Stimulated activated CD8-positive, alpha-beta memory T cell treated with anti-CD3 and anti-CD28 coated beads, Interleukin-15, amount 100 ng/mL, for 4 hours (primary cell): ENCODE measurements around the gene UBE2L3.
"Not testable (repeated sequence)": the region's sequence is repeated elsewhere in the genome, so short reads cannot be mapped to it uniquely, and the experiment has no call there.

Experiments used
- DNase-seq, 2 donors: peaks; one replicate each; pipeline ENCODE4 v3.0.0-alpha.2; 2020; ENCODE audit warnings: low read depth in 2 of 2

Gene UBE2L3

DNA sequence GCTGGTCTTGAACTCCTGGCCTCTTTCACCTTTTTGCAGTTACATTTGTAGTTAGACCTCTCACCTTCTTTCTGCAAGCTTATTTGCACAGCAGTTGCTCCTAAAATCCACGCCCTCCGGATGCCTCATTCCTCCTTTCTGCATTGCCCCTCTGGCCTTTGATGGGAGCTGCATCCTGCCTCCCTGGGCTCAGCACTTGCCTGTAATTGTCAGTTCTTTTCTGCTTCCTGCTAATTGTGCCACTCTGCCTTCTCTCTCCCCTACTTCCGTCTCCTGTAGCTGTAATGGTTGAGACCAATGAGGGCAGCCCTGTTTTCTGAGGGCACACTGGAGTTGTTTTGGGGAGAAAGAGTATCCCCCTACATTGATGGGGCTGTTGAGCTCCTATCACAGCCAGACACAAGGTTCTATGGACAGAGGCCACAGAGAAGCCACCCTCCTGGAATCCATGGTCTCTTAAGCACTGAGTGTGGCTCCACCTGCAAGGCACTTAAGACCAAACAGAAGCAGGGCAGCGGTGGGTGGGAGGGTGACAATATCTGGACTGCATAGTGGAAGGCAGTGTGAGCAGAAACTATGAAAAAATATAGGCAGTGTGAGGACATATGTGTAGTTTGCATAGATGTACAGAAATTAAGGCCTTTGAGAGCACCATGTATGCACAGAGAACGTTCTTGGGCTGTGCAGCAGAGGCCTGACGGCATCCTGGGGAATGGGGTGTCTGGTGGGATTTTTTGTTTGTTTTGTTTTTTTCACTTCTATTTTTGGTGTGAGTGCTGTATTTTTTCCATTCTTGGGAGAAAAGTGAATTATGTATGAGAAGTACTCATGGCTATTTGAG is 31.8 kb downstream of the UBE2L3 start:
- DNase-seq: no peak

DNA sequence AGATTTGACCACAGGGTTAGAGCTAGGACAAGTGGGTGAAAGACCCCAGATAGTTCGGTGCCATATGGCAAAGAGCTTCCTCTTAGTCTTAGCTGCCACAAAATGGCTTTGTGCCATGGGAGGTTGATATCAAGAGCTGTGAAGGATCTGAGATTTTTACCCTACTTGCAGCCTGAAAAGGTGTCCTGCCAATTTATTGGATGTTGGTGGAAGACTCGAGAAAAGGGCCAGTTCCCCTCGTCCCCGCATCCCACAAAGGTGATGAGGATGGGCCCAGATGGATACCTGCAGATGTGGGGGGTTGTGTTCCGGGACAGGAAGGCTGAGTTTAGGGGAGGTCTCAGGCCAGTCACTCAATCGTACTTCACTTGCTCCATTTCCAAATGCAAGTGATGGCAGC is 35.1 kb downstream of the UBE2L3 start:
- no peak for DNase-seq

DNA sequence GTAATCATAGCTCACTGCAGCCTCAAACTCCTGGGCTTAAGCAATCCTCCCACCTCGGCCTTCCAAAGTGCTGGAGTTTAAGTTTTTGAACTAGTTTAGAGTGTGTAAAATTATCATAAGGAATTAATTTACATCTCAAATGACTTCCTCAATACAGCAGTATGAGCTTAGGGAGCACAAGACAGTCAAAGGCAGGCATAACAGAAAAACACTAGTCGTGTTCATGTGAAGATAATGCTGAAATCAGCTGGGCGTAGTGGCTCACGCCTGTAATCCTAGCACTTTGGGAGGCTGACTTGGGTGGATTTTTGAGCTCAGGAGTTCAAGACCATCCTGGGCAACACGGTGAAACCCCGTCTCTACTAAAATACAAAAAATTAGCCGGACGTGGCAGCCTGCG is 36.5 kb downstream of the UBE2L3 start:
- DNase-seq: no peak

DNA sequence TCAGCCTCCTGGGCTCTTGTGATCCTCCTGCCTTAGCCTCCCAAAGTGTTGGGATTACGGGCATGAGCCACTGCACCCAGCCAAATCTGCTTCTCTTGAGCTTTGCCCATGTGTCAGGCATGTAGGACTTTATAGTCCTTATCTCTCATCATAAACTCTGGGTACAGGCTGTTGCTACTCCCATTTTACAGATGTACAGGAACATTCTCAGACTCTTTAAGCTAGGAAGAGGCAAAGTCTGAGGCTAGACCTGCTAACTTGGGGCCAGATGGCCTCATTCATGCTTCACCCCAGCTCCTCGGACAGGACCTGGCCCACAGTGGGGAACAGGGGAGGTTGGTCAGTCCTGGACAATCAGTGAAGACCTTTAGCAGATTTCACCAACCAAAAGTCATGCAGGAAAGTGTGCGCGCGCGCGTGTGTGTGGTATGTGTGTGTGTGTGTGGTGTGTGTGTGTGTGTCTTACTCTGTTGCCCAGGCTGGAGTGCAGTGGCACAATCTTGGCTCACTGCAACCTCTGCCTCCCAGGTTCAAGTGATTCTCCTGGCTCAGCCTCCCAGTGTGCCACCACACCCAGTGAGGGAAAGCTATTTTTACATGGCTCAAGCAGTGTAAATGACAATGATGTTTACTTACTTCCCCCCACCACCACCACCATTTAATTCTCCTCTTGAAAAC is 38.5 kb downstream of the UBE2L3 start:
- DNase-seq: no peak

DNA sequence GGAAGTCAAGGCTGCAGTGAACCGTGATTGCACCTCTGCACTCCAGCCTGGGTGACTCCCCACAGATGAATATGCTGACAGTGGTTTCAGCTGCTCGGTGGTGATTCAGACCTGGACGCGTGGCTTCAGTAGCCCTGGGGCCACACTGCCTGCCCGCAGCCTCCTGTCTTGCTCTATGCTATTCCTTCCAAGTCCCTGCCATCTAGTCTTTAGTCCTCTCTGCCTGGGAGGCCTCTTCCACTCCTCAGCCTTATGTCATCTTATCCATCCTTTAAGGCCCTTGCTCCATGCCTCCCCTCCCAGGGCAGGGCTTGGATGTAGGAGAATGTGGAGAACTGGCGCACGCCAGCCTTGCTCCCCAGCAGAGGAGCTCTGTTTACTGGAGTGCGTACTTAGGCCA is 39.3 kb downstream of the UBE2L3 start:
- no peak for DNase-seq

DNA sequence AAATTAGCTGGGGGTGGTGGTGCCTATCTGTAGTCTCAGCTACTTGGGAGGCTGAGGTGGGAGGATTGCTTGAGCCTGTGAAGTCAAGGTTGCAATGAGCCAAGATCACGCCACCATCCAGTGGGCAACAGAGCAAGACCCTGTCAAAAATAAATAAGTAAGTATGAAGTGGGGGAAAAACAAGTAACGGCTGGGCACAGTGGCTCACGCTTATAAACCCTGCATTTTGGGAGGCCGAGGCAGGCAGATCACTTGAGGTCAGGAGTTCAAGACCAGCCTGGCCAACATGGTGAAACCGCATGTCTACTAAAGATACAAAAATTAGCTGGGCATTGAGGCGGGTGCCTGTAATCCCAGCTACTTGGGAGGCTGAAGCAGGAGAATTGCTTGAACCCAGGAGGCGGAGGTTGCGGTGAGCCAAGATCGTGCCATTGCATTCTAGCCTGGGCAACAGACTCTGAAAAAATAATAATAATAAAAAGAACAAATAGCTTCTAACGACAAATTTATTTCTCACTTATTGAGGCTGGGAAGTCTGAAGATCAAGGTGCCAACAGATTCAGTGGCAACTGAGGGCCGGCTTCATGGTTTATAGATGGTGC is 42.1 kb downstream of the UBE2L3 start:
- DNase-seq: not testable (repeated sequence)

DNA sequence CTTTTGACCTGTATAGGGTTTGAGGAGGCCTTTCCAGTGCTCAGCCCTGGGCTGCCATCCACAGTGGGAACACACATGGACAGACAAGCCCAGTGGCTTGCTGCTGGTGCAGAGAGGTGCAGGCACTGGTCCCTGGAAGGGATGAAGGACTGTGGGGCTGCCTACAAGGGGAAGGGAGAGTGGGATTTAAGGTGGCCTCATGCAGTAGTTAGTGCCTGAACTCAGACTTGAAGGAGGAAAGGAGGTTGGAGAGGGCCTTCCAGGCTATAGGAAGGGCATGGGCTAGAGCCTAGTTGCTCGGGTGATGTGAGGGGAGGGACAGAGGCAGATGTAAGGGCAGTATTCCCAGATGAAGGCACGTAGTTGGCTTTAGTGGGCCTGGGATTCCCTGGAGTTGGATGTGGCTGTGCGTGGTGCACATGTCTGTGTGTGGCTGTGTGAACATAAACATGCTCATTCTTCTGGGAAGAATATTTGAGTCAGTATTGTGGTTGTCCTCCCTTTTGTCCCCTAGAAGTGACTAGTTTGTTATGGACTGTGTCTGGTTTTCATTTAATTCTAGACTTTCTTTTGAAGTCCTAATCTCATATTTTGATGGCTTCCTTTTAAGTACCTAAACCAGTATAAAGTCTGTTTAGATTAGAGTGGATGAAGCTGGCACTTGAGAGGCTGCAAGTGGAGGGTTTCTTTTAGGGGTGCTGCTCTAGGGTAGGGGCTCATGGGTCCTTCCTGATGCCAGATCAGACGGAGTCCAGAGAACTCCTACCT is 43.9 kb downstream of the UBE2L3 start:
- no peak for DNase-seq

DNA sequence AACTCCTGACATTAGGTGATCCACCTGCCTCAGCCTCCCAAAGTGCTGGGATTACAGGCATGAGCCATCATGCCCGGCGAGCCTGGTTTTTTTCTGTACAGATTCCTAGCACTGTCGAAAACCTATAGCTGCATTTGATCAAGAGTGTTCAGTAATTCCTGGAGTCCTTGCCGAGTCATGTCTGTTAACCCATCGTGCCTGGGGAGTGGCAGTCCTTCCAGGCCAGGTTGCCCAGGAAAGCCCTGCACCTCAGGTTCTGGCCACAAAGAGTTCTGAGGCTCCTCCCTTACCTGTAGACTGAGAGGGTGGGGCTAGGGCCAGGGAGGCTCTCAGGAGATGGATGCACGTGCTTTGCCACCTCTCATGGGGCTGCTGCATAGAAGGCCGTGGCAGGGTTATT is 45.3 kb downstream of the UBE2L3 start:
- no peak for DNase-seq

DNA sequence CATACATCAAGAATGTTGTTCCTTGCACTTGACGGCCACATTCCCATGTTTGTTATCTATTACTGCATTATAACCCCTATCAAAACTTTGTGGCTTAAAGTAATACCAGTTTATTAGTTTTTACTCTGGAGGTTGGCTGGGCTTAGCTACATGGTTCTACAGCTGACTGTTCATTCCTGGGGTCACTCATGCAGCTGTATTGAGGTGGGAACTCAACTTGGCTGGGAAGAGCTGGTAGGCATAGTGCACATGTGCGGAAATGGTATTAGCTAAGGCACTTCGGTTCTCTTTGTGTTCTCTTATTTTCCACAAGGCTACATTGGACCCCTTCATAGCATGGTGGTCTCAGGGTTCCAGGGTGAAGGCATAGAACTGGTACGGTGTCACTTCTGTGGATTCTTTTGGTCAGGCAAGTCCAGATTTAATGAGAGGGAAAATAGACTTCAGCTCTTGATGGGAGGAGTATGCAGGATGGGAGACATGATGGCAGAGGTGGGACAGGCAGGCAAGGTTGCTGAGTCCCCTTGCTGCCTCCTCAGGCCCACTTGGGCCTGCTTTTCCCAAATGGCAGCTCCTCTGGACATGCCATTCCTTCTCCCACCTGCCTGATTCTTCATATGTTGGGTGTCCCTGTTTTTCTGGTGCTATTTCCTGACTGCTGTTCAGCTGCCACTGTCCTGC is 46.2 kb downstream of the UBE2L3 start:
- DNase-seq: no peak

DNA sequence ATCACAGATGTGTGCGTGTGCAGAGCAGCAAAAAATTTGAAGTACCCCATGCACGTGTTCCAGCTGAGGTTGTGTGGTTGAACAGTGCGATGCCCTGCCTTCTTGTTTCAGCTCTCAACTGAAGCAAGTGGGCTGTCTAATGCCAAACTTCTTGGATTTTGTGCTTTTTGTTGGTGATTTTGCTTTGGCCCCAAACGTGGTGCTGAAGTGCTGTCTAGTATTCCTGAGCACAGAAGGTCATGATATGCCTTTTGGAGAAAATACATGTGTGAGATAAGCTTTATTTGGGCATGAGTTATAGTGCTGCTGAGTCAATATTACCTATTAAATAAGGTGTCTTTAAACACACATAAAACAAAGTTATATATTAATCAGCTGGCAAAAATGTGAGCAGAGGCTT is 48.2 kb downstream of the UBE2L3 start:
- no peak for DNase-seq

DNA sequence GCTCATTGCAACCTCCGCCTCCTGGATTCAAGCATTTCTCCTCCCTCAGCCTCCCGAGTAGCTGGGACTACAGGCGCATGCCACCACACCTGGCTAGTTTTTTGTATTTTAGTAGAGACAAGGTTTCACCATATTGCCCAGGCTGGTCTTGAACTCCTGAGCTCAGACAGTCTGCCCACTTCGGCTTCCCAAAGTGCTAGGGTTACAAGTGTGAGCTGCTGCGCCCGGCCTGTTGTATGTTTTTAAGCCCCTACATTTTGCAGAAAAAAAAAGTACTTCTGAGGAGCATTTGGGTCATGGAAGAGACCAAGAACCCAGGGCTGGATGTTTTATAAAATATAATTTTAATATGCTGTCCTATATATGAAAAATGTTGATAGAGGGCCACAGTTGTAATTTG is 49.8 kb downstream of the UBE2L3 start:
- DNase-seq: not testable (repeated sequence)

DNA sequence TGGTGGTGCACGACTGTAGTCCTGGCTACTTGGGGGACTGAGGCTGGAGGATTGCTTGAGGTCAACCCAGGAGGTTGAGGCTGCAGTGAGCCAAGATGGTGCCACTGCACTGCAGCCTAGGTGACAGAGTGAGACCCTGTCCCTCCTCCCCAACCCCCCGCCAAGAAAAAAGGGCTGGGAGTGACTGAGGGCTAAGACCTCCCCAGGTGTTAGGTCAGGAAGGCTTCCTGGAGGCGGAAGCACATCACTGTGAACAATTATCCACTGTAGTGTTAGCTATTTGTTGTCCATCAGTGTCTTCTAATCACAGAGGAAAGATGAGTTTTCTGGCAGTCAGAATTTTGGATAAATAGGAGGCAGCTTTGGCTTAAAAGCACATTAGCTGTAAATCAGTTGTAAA is 53.5 kb downstream of the UBE2L3 start:
- DNase-seq: no peak

DNA sequence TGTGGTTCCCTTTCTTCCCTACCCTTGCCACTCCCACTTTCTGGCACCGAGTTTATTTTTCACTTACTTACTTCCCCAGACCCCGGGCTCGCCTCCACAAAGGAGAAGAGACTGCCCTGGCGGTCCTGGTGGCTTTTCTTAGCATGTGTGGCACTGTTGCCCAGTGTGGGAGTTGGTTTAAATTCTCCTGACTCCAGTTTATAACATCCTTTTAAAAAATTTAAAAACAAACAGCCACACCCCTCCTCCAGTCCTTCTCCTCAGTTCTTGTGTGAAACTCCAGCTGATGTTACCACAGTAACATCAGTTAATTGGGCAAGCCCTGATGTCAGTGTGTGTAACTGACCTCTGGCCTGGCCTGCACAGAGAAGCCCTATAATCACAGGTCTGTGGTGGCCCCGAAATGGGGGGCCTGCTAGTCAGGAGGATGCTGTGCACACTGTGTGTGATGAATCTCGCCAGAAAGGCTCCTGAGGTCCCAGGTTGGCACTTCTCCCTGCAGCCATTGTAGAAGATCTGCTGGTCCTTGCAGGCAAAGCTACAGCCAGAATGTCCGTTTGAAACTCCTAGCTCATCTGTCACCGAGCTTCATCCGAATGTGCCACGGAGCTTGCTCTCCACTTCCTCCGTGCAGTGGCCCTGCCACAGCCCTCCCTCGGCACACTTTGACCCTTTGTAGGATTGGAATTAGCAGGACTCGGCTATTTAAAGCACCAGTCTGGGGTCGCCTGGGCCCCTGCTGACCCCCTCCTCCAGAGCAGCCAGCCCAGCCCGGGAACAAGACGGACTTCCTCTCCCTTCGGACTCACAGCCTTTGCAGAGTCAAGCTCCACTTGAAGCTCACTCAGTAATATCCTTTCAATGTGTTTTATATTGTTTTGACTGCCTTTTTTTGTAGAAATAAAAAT is 54.8 kb downstream of the UBE2L3 start:
- DNase-seq: no peak

DNA sequence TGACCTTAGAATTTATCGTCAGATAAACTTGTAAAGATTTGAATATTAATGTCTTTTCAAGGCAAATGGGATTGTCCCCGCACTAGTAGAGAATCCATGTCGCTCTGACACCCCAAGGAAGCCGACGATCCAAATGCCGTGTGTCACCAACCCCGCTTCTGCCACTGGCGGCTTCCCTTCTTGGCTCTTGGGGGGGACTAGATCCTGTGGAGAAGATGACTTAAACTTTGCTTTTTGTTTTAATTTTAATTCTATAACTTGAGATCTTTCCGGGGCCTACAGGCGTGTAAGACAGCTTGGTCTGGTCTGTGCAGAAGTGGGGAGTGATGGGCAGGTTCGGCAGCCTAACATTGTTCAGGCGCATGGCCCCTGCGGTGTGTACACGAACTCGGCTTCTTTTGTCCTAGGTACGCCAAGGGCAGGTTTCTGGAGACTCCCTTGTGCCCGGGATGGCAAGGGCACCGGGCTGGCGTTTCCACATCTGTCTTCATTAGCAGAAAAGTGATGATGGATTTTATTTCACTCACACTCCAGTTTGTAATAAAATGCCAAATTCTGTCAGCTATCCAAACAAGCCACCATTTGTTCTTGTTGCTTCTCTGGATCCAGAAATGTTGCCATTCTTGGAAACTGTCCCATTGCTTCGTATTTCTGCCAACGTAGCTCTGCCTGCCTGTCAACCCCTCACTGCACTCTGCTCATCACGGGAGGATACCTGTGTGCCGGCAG is 55.6 kb downstream of the UBE2L3 start:
- no peak for DNase-seq

DNA sequence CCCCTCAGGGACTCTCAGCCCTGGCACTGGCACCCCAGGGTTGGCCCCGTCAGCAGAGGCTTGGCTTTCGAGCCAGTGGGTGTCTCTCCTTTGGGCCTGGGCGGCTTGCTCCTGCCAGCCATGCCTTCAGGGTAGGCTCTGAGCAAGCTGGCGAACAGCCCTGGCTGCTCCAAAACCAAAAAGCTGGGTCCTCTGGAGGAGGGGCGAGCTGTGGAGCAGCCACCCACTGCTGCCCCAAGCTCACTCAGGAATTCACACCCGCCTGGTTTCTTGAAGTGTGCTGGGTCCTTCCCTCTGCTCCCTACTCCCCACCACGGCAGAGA is 56.1 kb downstream of the UBE2L3 start:
- no peak for DNase-seq

DNA sequence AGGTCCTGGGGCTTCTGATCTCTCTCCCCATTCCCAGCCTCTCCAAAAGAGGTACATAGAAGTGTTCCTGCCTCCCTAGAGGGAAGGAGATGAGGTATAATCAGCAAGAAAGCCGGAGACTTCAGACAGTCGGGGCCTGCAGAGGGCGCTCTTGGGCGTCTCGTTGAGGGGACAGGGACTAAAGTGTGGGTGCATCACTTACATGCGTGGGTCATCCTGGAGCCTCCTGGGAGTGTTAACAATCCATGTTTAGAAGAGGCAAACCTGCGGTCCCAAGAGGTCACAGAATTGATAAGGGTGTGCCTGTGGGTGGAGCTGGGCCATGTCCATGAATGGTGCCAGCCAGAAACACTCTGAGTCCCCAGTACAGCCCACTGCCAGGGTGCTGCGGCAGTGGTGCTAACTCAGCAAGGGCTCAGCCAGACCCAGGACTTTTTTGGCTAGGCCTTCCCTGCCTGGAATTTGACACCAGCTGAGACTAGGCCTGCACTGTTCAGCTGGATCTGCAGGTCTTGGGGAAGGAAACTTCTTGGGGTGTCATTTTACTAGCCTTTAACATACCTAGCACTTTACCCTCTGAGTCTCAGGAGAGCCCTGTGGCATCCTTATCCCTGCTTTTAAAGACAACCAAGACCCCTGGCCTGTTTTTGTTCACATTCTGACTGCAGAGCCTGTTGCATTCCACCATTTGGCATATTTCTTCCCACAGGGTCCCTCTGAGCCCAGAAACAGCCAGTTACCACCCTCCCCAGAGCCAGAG is 56.8 kb downstream of the UBE2L3 start:
- DNase-seq: no peak

DNA sequence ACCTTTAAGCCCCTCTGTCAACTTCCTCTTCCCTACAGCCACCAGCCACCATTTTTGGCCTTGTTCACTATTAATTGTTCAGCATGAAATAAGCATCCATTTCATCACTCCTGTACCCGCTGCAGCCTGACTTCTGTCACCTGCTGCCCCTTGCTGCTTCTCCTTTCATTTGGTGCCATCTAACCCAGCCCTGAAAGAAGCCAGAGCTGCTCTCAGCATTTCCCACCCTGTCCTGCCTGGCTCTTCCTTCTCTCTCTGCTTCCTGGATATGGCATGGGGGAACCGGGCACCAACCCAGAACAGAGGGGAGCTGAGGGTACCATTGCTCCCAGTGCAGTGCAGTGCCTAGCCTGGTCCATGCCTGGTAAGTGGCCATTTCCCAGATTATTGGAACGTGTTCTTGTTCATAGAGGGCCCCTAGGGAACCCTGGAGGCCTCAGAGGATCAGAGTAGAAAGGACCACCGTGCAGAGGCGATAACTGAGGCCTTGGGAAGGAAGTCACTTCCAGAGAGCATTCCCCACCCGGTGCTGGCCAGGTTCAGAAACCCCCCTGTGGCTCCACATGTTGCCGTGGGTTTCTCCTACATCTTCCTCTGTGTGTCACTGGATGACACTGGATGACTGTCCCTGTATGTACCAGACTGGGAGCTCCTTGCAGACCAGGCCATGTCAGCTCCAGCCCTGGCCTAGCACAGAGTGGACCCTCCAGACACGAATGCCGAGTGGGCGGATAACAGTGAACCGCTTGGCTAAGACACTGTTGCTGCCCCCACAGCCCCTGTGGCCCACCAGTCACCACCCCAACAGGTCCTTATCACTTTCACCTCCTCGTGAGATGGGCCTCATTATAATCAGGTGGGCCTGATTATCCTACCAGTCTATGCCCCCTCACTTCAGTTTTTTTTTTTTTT is 57.6 kb downstream of the UBE2L3 start:
- no peak for DNase-seq

DNA sequence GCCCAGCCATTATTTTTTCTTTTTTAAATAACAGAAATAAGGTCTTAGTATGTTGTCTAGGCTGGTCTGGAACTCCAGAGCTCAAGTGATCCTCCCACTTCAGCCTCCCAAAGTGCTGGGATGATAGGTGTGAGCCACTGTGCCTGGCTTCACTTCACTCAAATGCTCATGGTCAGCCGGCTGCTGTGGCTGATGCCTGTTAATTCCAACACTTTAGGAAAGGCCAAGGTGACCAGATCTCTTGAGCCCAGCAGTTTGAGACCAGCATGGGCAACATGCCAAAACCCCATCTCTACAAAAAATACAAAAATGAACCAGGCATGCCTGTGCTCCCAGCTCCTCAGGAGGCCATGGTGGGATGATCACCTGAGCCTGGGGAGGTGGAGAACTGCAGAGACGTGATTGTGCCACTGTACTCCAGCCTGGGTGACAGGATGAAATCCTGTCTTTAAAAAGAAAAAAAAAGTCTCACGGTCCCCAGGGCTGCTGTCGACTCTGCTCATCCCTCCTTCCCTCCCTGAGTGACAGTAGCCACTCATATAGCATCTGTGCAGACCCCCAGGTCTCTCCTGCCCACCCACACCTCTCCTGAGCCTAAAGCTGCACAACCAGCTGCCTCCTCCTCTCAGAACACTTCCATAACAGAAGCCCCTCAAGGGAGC is 58.7 kb downstream of the UBE2L3 start:
- no peak for DNase-seq
